SK-N-SH (cell line): Measurements from ENCODE around the gene CDS2. TPM values are rescaled to one million over a fixed set of nuclear protein-coding genes. Genes with fewer than 3 reads are reported as not detected.

Experiments
- CTCF ChIA-PET: fragments of 300-600, 350-600 bp; formaldehyde crosslinking; extraction: SDS; loops from one replicate; lab custom pipeline; 2021; lab: Yijun Ruan, JAX
- POLR2A ChIA-PET: fragments of 350-600 bp; sonication (Branson Sonifier 250); formaldehyde crosslinking; extraction: SDS; loops from one replicate; lab custom pipeline; 2020; ENCODE audit warnings: antibody characterized with exemption, inconsistent platforms; lab: Yijun Ruan, JAX
- DNase-seq: peaks from one replicate; pipeline ENCODE4 v3.0.0; 2012
- H2AFZ ChIP-seq: fragments of 200-600 bp; sonication (generic); 2 replicates; pipeline ENCODE4 v1.8.1; 2016; ENCODE audit warnings: antibody characterized with exemption, mild to moderate bottlenecking, low read depth
- H3F3A ChIP-seq: fragments of 200-600 bp; sonication (generic); replicated peaks from 2 replicates; pipeline ENCODE3; 2016; ENCODE audit warnings: antibody characterized with exemption, mild to moderate bottlenecking; ENCODE audit not compliant: insufficient read depth
- H3K27ac ChIP-seq, 2 experiments: fragments of 200-500 bp in 1 of 2; fragments of 200-600 bp in 1 of 2; sonication (Bioruptor generic) in 1 of 2; sonication (generic), shearing (Covaris generic) in 1 of 2; 2 replicates each; pipeline versions ENCODE4 v1.5.1 to v1.6.1; 2014 to 2016; ENCODE audit warnings: low read depth in 2 of 2, inconsistent platforms in 1 of 2, low read length in 1 of 2, mild to moderate bottlenecking in 1 of 2, mixed read lengths in 1 of 2
- H3K27me3 ChIP-seq: fragments of 200-600 bp; sonication (generic), shearing (Covaris generic); 2 replicates; pipeline ENCODE4 v1.6.1; 2016; ENCODE audit warnings: mixed run types; ENCODE audit not compliant: insufficient read depth
- H3K36me3 ChIP-seq, 2 experiments: fragments of 200-500 bp in 1 of 2; fragments of 200-600 bp in 1 of 2; sonication (Bioruptor generic) in 1 of 2; sonication (generic) in 1 of 2; replicated peaks in 1 of 2; 2 replicates each; pipeline versions ENCODE3 to v1.5.1; 2014 to 2016; ENCODE audit warnings: low read length in 1 of 2, mild to moderate bottlenecking in 1 of 2; ENCODE audit not compliant: insufficient read depth in 2 of 2, control insufficient read depth in 1 of 2
- H3K4me1 ChIP-seq, 2 experiments: fragments of 200-500 bp in 1 of 2; fragments of 200-600 bp in 1 of 2; sonication (Bioruptor generic) in 1 of 2; sonication (generic), shearing (Covaris generic) in 1 of 2; 2 replicates each; pipeline versions ENCODE4 v1.5.1 to v1.6.1; 2014 to 2016; ENCODE audit warnings: low read depth in 1 of 2, low read length in 1 of 2, mixed run types in 1 of 2; ENCODE audit not compliant: insufficient read depth in 2 of 2, control insufficient read depth in 1 of 2
- H3K4me2 ChIP-seq: fragments of 200-600 bp; sonication (generic), shearing (Covaris generic); 2 replicates; pipeline ENCODE4 v1.6.1; 2017; ENCODE audit warnings: mixed run types
- H3K4me3 ChIP-seq, 2 experiments: fragments of 200-500 bp in 1 of 2; fragments of 200-600 bp in 1 of 2; sonication (Bioruptor generic) in 1 of 2; sonication (generic), shearing (Covaris generic) in 1 of 2; 2 replicates each; pipeline versions ENCODE4 v1.5.1 to v1.8.1; 2014 to 2016; ENCODE audit warnings: low read depth in 2 of 2, inconsistent platforms in 1 of 2, low read length in 1 of 2, mild to moderate bottlenecking in 1 of 2, mixed read lengths in 1 of 2, moderate library complexity in 1 of 2
- H3K79me2 ChIP-seq: fragments of 200-600 bp; sonication (generic); 2 replicates; pipeline ENCODE4 v1.8.1; 2017; ENCODE audit warnings: mild to moderate bottlenecking; ENCODE audit not compliant: insufficient read depth
- H3K9ac ChIP-seq: fragments of 200-600 bp; sonication (generic); 2 replicates; pipeline ENCODE4 v1.6.1; 2017; ENCODE audit warnings: mixed run types
- H3K9me2 ChIP-seq: fragments of 200-600 bp; sonication (generic); 2 replicates; pipeline ENCODE4 v1.6.1; 2017; ENCODE audit warnings: mixed run types
- H3K9me3 ChIP-seq: fragments of 200-600 bp; sonication (generic); 2 replicates; pipeline ENCODE4 v1.6.1; 2017; ENCODE audit warnings: mixed run types, mild to moderate bottlenecking, moderate library complexity
- H4K20me1 ChIP-seq: fragments of 200-600 bp; sonication (generic); 2 replicates; pipeline ENCODE4 v1.6.1; 2017; ENCODE audit warnings: mild to moderate bottlenecking, mixed run types; ENCODE audit not compliant: insufficient read depth
- CHD2 ChIP-seq: fragments of 150-350 bp; IDR thresholded peaks from 2 replicates; pipeline ENCODE4 v1.6.1; 2018; ENCODE audit warnings: low read length; ENCODE audit not compliant: partially characterized antibody
- ELF1 ChIP-seq: IDR thresholded peaks from 2 replicates; pipeline ENCODE4 v1.4.0; 2012
- EP300 ChIP-seq, 2 experiments: IDR thresholded peaks; 2 replicates each; pipeline versions ENCODE4 v1.4.0 to v1.6.1; 2012; ENCODE audit warnings: borderline replicate concordance in 1 of 2, low read depth in 1 of 2, low read length in 1 of 2
- EZH2phosphoT487 ChIP-seq: fragments of 200-600 bp; sonication (generic); IDR thresholded peaks from 2 replicates; pipeline ENCODE4 v1.6.1; 2017; ENCODE audit warnings: low read depth, mixed run types, mild to moderate bottlenecking, antibody characterized with exemption, moderate library complexity, borderline replicate concordance
- FOXJ3 ChIP-seq: sonication (generic); formaldehyde crosslinking; IDR thresholded peaks from 2 replicates; pipeline ENCODE4 v1.5.1; 2020; ENCODE audit warnings: mild to moderate bottlenecking, missing genetic modification reagents
- FOXM1 ChIP-seq: IDR thresholded peaks from 2 replicates; pipeline ENCODE4 v1.4.0; 2012; ENCODE audit warnings: low read depth, mild to moderate bottlenecking
- GABPA ChIP-seq: IDR thresholded peaks from 2 replicates; pipeline ENCODE4 v1.4.0; 2012; ENCODE audit warnings: low read depth, mild to moderate bottlenecking
- GATA2 ChIP-seq: sonication (generic); formaldehyde crosslinking; IDR thresholded peaks from 2 replicates; pipeline ENCODE4 v1.5.0; 2020; ENCODE audit warnings: mild to moderate bottlenecking, missing genetic modification reagents
- JUND ChIP-seq: IDR thresholded peaks from 2 replicates; pipeline ENCODE4 v1.4.0; 2012
- MXI1 ChIP-seq: IDR thresholded peaks from 2 replicates; pipeline ENCODE4 v1.6.1; 2012; ENCODE audit warnings: mild to moderate bottlenecking, low read depth, low read length, improper control_type of control experiment
- NFIC ChIP-seq: IDR thresholded peaks from 2 replicates; pipeline ENCODE4 v1.4.0; 2012; ENCODE audit warnings: borderline replicate concordance
- PBX3 ChIP-seq: IDR thresholded peaks from 2 replicates; pipeline ENCODE4; 2012
- RAD21 ChIP-seq: IDR thresholded peaks from 2 replicates; pipeline ENCODE4 v1.6.1; 2012; ENCODE audit warnings: mild to moderate bottlenecking, low read length
- RFX5 ChIP-seq: IDR thresholded peaks from 2 replicates; pipeline ENCODE4 v1.6.1; 2012; ENCODE audit warnings: mild to moderate bottlenecking, improper control_type of control experiment, low read length
- SMC3 ChIP-seq: IDR thresholded peaks from 2 replicates; pipeline ENCODE4 v1.6.1; 2012; ENCODE audit warnings: low read depth, low read length, improper control_type of control experiment
- TCF12 ChIP-seq: IDR thresholded peaks from 2 replicates; pipeline ENCODE4 v1.4.0; 2012
- TEAD4 ChIP-seq: IDR thresholded peaks from 2 replicates; pipeline ENCODE4 v1.4.0; 2012; ENCODE audit warnings: mild to moderate bottlenecking, borderline replicate concordance; ENCODE audit not compliant: insufficient read depth
- YY1 ChIP-seq: IDR thresholded peaks from 2 replicates; pipeline ENCODE4 v1.4.0; 2012; ENCODE audit warnings: low read depth, mild to moderate bottlenecking
- WGBS: methylation state at CpG from one replicate; pipeline ENCODE4 v1.1.6; 2017; ENCODE audit warnings: low lambda C conversion rate; 5-methylcytosine and 5-hydroxymethylcytosine counted together
- polyA plus RNA-seq, 3 experiments: library from polyadenylated mRNA; depleted of rRNA; stranded (reverse); fragments of >200 nt; gene quantifications; 2 replicates each; pipeline ENCODE4 v1.2.3, GENCODE V29; 2012
- TF ChIP-seq, protein P1 (sequence below): IDR thresholded peaks from 2 replicates; pipeline ENCODE4 v1.6.1; 2012; ENCODE audit warnings: mild to moderate bottlenecking, low read depth, low read length, moderate library complexity
- TF ChIP-seq, protein P2 (sequence below): IDR thresholded peaks from 2 replicates; pipeline ENCODE4 v1.4.0; 2012; ENCODE audit warnings: low read depth
- TF ChIP-seq, protein P3 (sequence below): fragments of 150-350 bp; IDR thresholded peaks from 2 replicates; pipeline ENCODE4 v1.6.1; 2016; ENCODE audit warnings: mild to moderate bottlenecking, low read depth, low read length

Gene CDS2
- polyA plus RNA-seq, 1 of the 3 experiments (the other 2 are of a cell fraction), result 13.9 TPM

DNA sequence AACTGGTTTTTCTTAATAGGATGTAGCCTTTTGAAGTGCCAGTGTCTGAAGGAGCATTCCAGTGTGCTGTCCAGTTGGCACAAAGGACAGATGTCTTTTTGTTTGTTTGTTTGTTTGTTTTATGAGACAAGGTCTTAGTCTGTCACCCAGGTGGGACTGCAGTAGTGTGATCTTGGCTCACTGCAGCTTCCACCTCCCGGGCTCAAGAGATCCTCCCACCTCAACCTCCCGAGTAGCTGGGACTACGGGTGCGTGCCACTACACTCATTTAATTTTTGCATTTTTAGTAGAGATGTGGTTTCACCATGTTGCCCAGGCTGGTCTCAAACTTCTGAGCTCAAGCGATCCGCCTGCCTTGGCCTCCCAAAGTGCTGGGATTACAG lies 27.7 kb downstream of the CDS2 start (continued):
- TF ChIP-seq, protein P1, sequence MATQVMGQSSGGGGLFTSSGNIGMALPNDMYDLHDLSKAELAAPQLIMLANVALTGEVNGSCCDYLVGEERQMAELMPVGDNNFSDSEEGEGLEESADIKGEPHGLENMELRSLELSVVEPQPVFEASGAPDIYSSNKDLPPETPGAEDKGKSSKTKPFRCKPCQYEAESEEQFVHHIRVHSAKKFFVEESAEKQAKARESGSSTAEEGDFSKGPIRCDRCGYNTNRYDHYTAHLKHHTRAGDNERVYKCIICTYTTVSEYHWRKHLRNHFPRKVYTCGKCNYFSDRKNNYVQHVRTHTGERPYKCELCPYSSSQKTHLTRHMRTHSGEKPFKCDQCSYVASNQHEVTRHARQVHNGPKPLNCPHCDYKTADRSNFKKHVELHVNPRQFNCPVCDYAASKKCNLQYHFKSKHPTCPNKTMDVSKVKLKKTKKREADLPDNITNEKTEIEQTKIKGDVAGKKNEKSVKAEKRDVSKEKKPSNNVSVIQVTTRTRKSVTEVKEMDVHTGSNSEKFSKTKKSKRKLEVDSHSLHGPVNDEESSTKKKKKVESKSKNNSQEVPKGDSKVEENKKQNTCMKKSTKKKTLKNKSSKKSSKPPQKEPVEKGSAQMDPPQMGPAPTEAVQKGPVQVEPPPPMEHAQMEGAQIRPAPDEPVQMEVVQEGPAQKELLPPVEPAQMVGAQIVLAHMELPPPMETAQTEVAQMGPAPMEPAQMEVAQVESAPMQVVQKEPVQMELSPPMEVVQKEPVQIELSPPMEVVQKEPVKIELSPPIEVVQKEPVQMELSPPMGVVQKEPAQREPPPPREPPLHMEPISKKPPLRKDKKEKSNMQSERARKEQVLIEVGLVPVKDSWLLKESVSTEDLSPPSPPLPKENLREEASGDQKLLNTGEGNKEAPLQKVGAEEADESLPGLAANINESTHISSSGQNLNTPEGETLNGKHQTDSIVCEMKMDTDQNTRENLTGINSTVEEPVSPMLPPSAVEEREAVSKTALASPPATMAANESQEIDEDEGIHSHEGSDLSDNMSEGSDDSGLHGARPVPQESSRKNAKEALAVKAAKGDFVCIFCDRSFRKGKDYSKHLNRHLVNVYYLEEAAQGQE, result no peak
- TF ChIP-seq, all 33 proteins: peak for 0

DNA sequence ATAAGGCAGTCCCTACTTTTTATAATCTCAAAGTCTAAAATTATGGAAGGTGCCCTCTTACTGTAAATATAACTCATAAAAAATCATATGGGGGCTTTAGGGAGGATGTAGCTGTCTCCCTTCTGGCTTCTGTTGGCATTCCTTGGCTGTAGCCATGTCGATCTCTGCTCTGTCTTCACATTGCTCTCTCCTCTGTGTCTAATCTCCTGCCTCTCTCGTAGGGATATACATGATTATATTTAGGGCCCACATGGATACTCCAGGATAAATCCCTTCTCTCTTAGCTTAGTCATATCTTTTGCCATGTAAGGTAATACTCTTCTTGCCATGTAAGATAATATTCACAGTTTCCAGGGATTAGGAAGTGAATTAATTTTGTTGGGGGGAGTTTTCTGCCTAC lies 28.6 kb downstream of the CDS2 start:
- H2AFZ ChIP-seq, result no peak overlapping the region
- H3K4me1 ChIP-seq, result peaks cover 3 to 6% of the 10 kb centered on the region in 2 experiments; a peak in 2 of 4 replicates
- no peaks in the 10 kb centered on the region for H3K9me3 ChIP-seq
- H3K4me2 ChIP-seq, result no peak overlapping the region
- TF ChIP-seq GABPA (no peak), MXI1 (no peak), JUND (no peak), TEAD4 (no peak), RAD21 (no peak), ELF1 (no peak), GATA2 (no peak), NFIC (no peak), PBX3 (no peak), TCF12 (no peak), EZH2phosphoT487 (no peak), SMC3 (no peak), FOXJ3 (no peak), YY1 (no peak), RFX5 (no peak), EP300 (IDR thresholded peaks at IDR 0.05; ENCODE audit: borderline replicate concordance in 1 of 2, low read depth in 1 of 2, low read length in 1 of 2) (no peak), CHD2 (no peak), FOXM1 (no peak)
- TF ChIP-seq, protein P2, sequence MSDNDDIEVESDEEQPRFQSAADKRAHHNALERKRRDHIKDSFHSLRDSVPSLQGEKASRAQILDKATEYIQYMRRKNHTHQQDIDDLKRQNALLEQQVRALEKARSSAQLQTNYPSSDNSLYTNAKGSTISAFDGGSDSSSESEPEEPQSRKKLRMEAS, result no peak
- TF ChIP-seq, protein P3, sequence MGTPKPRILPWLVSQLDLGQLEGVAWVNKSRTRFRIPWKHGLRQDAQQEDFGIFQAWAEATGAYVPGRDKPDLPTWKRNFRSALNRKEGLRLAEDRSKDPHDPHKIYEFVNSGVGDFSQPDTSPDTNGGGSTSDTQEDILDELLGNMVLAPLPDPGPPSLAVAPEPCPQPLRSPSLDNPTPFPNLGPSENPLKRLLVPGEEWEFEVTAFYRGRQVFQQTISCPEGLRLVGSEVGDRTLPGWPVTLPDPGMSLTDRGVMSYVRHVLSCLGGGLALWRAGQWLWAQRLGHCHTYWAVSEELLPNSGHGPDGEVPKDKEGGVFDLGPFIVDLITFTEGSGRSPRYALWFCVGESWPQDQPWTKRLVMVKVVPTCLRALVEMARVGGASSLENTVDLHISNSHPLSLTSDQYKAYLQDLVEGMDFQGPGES, result no peak
- 82% methylated on average over 2 of the region's 2 CpGs for WGBS
- ChIA-PET CTCF (interaction anchor here (1.0 kb wide), 1 partner anchor 29 kb away, joined by 4 read pairs; the partner anchor contains the start of gene CDS2), POLR2A (no interaction called here)
- no peaks in the 10 kb centered on the region for H3F3A ChIP-seq
- no peaks in the 10 kb centered on the region for H3K36me3 ChIP-seq
- H3K79me2 ChIP-seq, result peaks cover 62% of the 10 kb centered on the region
- H3K27ac ChIP-seq, result no peak overlapping the region
- no peak overlapping the region for H3K4me3 ChIP-seq
- H3K9ac ChIP-seq, result no peak overlapping the region
- H3K27me3 ChIP-seq, result no peaks in the 10 kb centered on the region
- H3K9me2 ChIP-seq, result no peaks in the 10 kb centered on the region
- no peak for DNase-seq
- 0 out of 2 replicates have a peak, but pooled peaks cover 14% of the 10 kb centered on the region for H4K20me1 ChIP-seq
